Measurements from ENCODE around the gene ZNRF3.

GRCh38 chr22:29105468-29105867 is 222.1 kb downstream of the ZNRF3 start:
- TF ChIP-seq POLR2A (IDR thresholded peaks at IDR 0.05) (no peak), EP300 (IDR thresholded peaks at IDR 0.05) (no peak), CTCF (IDR thresholded peaks at IDR 0.05) (no peak), POLR2AphosphoS5 (IDR thresholded peaks at IDR 0.05) (no peak)

Data from upper lobe of left lung (tissue), 4 donors.